HG03571 (cell line): ENCODE results near the gene TNF.

Experiments
- ATAC-seq: cut with Tn5 transposase; IDR thresholded peaks from one replicate; pipeline ENCODE4 v1.9.1; 2021; ENCODE audit not compliant: unreplicated experiment

Gene TNF

GRCh38 chr6:31624070-31624469 is 48.7 kb downstream of the TNF start:
- ATAC-seq = no peak

GRCh38 chr6:31626952-31627351 is 51.6 kb downstream of the TNF start:
- ATAC-seq = no peak

GRCh38 chr6:31627690-31628287 is 52.4 kb downstream of the TNF start:
- ATAC-seq = no peak
